Thyroid gland (tissue), 4 donors: Measurements from ENCODE around the gene UBE4B. TPM values are rescaled to one million over a fixed set of nuclear protein-coding genes. Genes with fewer than 3 reads are reported as not detected.

Source experiments
- DNase-seq, 2 donors: peaks; one replicate each; pipeline ENCODE4 v3.0.0-alpha.2; 2019
- H3K27ac ChIP-seq, 3 donors: fragments of 200-600 bp; sonication (generic); 1 replicate in 2 of 3; 2 replicates in 1 of 3; pipeline ENCODE4 v1.5.1; 2016 to 2019; ENCODE audit warnings: mild to moderate bottlenecking in 1 of 3, moderate library complexity in 1 of 3
- H3K27me3 ChIP-seq: fragments of 200-600 bp; sonication (generic); one replicate; pipeline ENCODE4 v1.5.1; 2019
- H3K36me3 ChIP-seq, 2 donors: fragments of 200-600 bp; sonication (generic); one replicate each; pipeline ENCODE4 v1.5.1; 2016 to 2019
- H3K4me1 ChIP-seq, 2 donors: fragments of 200-600 bp; sonication (generic); one replicate each; pipeline ENCODE4 v1.5.1; 2017 to 2019
- H3K4me3 ChIP-seq, 3 donors: fragments of 200-600 bp; sonication (generic); replicated peaks in 1 of 3; 1 replicate in 2 of 3; 2 replicates in 1 of 3; pipeline ENCODE4 v1.5.1; 2016; ENCODE audit warnings: mild to moderate bottlenecking in 1 of 3
- H3K9me3 ChIP-seq: fragments of 200-600 bp; sonication (generic); one replicate; pipeline ENCODE4 v1.5.1; 2017
- POLR2A ChIP-seq, 2 donors: fragments of 450-650 bp; IDR thresholded peaks; one replicate each; pipeline ENCODE4 v1.6.1; 2017; ENCODE audit warnings: antibody characterized with exemption in 2 of 2, mild to moderate bottlenecking in 2 of 2, moderate library complexity in 1 of 2
- WGBS, 2 donors: methylation state at CpG; one replicate each; pipeline ENCODE4 v1.1.5; 2017; 5-methylcytosine and 5-hydroxymethylcytosine counted together
- intact Hi-C: fragments of 100-400 bp; cut with DNase I; formaldehyde crosslinking; loops from one replicate; pipeline ENCODE4 v1.15.1; 2023
- total RNA-seq, 4 donors: library from RNA; depleted of rRNA; stranded (reverse); fragments of >200 nt; gene quantifications; one replicate each; pipeline ENCODE4 v1.2.3, GENCODE V29; 2016
- TF ChIP-seq, protein P1 (sequence below), 6 experiments: fragments of 200-600 bp in 3 of 6; fragments of 450-650 bp in 3 of 6; sonication (generic) in 3 of 6; IDR thresholded peaks; one replicate each; pipeline ENCODE4 v1.5.1; 2016 to 2019; ENCODE audit warnings: antibody characterized with exemption in 6 of 6, mild to moderate bottlenecking in 2 of 6, inconsistent platforms in 1 of 6, moderate library complexity in 1 of 6

Gene UBE4B
- total RNA-seq, 4 donors from 2014 or later = 64.0 to 89.0 (median 71.0) TPM

DNA sequence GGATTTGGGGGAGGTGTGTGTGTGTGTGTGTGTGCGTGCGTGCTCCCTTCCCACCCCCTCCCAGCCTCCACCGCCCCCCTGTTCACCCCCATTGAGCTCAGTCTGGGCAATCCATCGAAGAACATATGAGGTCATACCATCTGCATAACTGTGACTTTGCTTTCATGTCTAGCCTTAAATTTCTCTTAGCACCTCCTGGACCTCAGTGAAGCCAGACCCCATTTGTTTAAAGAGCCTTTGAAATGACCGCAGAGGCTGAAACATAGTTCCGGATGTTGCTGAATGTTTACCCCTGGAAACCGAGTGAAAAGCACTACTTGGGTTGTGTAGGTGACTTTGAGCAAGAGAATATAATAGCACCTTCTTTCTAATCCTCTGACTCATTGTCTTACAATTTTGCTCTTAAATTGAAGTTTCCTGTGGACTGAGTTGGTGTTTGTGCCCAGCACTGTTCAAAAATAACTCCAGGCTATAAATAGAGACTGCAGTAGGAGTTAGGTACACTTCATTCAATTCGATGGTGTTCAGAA is 75.4 kb downstream of the UBE4B start:
- TF ChIP-seq POLR2A (IDR thresholded peaks at IDR 0.05) = no peak
- TF ChIP-seq, protein P1, sequence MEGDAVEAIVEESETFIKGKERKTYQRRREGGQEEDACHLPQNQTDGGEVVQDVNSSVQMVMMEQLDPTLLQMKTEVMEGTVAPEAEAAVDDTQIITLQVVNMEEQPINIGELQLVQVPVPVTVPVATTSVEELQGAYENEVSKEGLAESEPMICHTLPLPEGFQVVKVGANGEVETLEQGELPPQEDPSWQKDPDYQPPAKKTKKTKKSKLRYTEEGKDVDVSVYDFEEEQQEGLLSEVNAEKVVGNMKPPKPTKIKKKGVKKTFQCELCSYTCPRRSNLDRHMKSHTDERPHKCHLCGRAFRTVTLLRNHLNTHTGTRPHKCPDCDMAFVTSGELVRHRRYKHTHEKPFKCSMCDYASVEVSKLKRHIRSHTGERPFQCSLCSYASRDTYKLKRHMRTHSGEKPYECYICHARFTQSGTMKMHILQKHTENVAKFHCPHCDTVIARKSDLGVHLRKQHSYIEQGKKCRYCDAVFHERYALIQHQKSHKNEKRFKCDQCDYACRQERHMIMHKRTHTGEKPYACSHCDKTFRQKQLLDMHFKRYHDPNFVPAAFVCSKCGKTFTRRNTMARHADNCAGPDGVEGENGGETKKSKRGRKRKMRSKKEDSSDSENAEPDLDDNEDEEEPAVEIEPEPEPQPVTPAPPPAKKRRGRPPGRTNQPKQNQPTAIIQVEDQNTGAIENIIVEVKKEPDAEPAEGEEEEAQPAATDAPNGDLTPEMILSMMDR (IDR thresholded peaks at IDR 0.05) = no peak
- Histone ChIP-seq H3K27ac (peak overlapping the region; percentile 72 to 84 (median 83)), H3K4me1 (peaks cover 7 to 26% of the 10 kb centered on the region in 2 donors), H3K36me3 (peaks cover 30 to 31% of the 10 kb centered on the region in 2 donors), H3K4me3 (no peak overlapping the region), H3K27me3 (no peaks in the 10 kb centered on the region), H3K9me3 (no peaks in the 10 kb centered on the region)
- no peak for DNase-seq
- 71 to 73% methylated on average over 8 of the region's 8 CpGs for WGBS, 2 donors
- intact Hi-C loops = no loop called here

DNA sequence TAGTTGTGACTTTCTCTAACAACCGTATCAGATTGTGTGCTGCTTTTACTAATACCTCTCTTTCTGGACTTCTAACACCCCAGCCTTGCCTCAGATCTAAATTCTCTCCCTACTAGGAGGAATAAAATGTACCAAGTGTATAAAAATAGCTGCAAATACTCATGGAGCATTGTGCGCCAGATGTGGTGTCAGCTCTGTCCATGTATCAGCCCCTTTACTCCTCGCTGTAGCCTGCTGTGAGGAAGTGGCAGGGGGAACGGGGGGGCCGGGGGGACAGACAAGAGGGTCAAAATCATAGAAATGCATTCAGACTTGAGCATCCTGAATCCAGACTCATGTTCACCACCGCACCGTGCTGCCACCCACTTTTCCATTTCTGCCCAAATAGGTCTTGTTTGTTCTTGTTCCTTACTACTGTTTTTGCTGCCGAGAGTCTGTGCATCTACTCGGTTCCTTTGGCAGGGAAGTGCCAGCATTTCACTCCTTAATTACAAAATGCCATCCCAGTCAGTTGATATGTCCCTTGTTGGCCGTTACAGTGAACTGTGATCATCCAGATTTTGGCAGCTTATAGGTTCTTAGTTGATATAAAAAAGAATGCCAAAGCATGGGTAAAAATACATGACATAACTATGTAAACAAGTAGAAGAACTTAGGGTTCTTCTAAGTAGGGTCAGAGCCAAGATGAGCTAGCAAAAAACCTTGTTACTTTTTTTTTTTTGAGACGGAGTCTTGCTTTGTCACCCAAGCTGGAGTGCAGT is 76.4 kb downstream of the UBE4B start:
- H3K36me3 ChIP-seq = peaks cover 21 to 25% of the 10 kb centered on the region in 2 donors
- peak overlapping the region; percentile 8 to 84 (median 74) for H3K27ac ChIP-seq
- no peak for DNase-seq
- H3K4me1 ChIP-seq = peaks cover 7 to 26% of the 10 kb centered on the region in 2 donors
- no peaks in the 10 kb centered on the region for H3K27me3 ChIP-seq
- intact Hi-C loops = no loop called here
- no peak overlapping the region for H3K4me3 ChIP-seq
- WGBS, 2 donors = 86 to 91% methylated on average over 11 of the region's 11 CpGs
- no peaks in the 10 kb centered on the region for H3K9me3 ChIP-seq
- TF ChIP-seq, protein P1 (IDR thresholded peaks at IDR 0.05) = no peak
- TF ChIP-seq POLR2A (IDR thresholded peaks at IDR 0.05) = no peak

DNA sequence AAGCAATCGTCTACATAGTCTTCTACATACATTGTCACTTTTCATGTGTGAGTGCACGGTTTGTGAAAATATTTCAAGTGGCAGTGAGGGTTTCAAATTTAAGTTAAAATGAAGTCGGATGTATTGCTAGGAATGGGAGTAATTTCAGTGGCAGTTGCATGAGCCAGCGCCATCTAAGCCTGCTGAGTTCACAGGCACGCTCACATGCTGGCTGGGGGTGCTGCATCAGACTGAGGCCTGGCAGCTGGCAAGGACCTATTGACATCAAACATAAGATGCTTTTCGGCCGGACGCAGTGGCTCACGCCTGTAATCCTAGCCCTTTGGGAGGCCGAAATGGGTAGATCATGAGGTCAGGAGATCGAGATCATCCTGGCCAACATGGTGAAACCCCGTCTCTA is 80.7 kb downstream of the UBE4B start:
- DNase-seq = no peak
- 91 to 95% methylated on average over 12 of the region's 12 CpGs for WGBS, 2 donors
- no peaks in the 10 kb centered on the region for H3K27me3 ChIP-seq
- H3K9me3 ChIP-seq = no peaks in the 10 kb centered on the region
- H3K4me3 ChIP-seq = no peak overlapping the region
- peaks cover 6 to 14% of the 10 kb centered on the region in 2 donors for H3K4me1 ChIP-seq
- no peak overlapping the region for H3K27ac ChIP-seq
- intact Hi-C loops = no loop called here
- H3K36me3 ChIP-seq = peaks cover 0 to 7% of the 10 kb centered on the region in 2 donors
- TF ChIP-seq POLR2A (IDR thresholded peaks at IDR 0.05) = no peak
- TF ChIP-seq, protein P1 (IDR thresholded peaks at IDR 0.05) = no peak

DNA sequence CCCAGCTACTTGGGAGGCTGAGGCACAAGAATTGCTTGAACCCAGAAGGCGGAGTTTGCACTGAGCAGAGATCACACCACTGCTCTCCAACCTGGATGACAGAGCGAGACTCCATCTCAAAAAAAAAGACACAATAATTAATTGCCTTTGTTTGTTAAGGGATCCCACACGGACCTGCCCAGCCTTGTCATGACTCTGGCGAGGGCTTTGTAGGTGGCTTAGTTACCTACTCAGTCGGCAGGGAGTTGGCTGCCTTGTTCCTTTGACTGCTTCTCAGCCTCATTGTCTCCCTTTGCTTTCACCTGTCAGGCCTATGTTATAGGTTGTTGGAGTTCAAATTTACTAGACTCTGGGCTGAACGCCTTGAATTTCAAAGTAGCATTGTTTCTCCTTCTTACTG is 82.0 kb downstream of the UBE4B start:
- H3K36me3 ChIP-seq = peaks cover 8 to 14% of the 10 kb centered on the region in 2 donors

More for the DNA sequence above, 82.0 kb downstream of the UBE4B start:
- Histone ChIP-seq H3K4me1 (peaks cover 0 to 2% of the 10 kb centered on the region in 2 donors), H3K9me3 (no peaks in the 10 kb centered on the region), H3K27me3 (no peaks in the 10 kb centered on the region), H3K4me3 (no peak overlapping the region), H3K27ac (no peak overlapping the region)
- TF ChIP-seq POLR2A (IDR thresholded peaks at IDR 0.05) = no peak
- TF ChIP-seq, protein P1 (IDR thresholded peaks at IDR 0.05) = no peak
- 94 to 96% methylated on average over 6 of the region's 6 CpGs for WGBS, 2 donors
- DNase-seq = no peak
- intact Hi-C loops = no loop called here
